Psoas muscle (tissue), 8 donors: ENCODE data around the gene HMGB3. TPM values are rescaled to one million over a fixed set of nuclear protein-coding genes. Genes with fewer than 3 reads are reported as not detected.

Experiments
- ATAC-seq, 4 donors: fragments of 200-7000 bp; cut with Tn5 transposase; one replicate each; pipeline ENCODE4 v1.9.1; 2020; ENCODE audit warnings: moderate library complexity in 3 of 4, mild to moderate bottlenecking in 2 of 4
- DNase-seq, 2 donors: peaks; one replicate each; pipeline ENCODE4 v3.0.0-alpha.2; 2020
- H3K27ac ChIP-seq: fragments of 200-600 bp; one replicate; pipeline ENCODE4 v1.8.0; 2022
- H3K27me3 ChIP-seq, 3 donors: fragments of 200-600 bp in 1 of 3; one replicate each; pipeline versions ENCODE4 v1.6.1 to v1.8.0; 2013 to 2022; ENCODE audit warnings: low read length in 2 of 3, mild to moderate bottlenecking in 2 of 3, moderate library complexity in 1 of 3; ENCODE audit not compliant: insufficient read depth in 3 of 3
- H3K36me3 ChIP-seq, 2 donors: fragments of 200-600 bp in 1 of 2; one replicate each; pipeline versions ENCODE4 v1.6.1 to v1.8.0; 2013 to 2022; ENCODE audit warnings: low read depth in 1 of 2, mild to moderate bottlenecking in 1 of 2, moderate library complexity in 1 of 2; ENCODE audit not compliant: insufficient read depth in 1 of 2
- H3K4me1 ChIP-seq: fragments of 200-600 bp; one replicate; pipeline ENCODE4 v1.8.0; 2022
- H3K4me3 ChIP-seq: fragments of 200-600 bp; one replicate; pipeline ENCODE4 v1.8.0; 2022; ENCODE audit warnings: mild to moderate bottlenecking
- H3K9me3 ChIP-seq: fragments of 200-600 bp; one replicate; pipeline ENCODE4 v1.8.0; 2022
- CTCF ChIP-seq: fragments of 200-600 bp; IDR thresholded peaks from one replicate; pipeline ENCODE4 v1.8.0; 2022; ENCODE audit warnings: antibody characterized with exemption
- WGBS, 3 donors: extraction: QIAGEN DNeasy Blood & Tissue Kit; methylation state at CpG; one replicate each; pipeline versions ENCODE4 v1.1.6 to v1.1.7; 2013; 5-methylcytosine and 5-hydroxymethylcytosine counted together
- intact Hi-C, 2 donors: fragments of 100-400 bp; cut with DNase I; formaldehyde crosslinking; loops; one replicate each; pipeline versions ENCODE4 v1.11.0 to v1.14.2; 2022
- polyA plus RNA-seq, 3 donors: library from polyadenylated mRNA; stranded (reverse); fragments of 200-250 nt; gene quantifications; one replicate each; pipeline ENCODE4 v1.2.3, GENCODE V29; 2013
- total RNA-seq, 4 donors: library from RNA; stranded (reverse); fragmentation: NEBNext Ultra II Directional in 2 of 4; extraction: Animal tissue kit (Norgen Biotek cat#: 25700) in 2 of 4; gene quantifications; one replicate each; pipeline versions ENCODE4 v1.2.1 to v1.2.4, GENCODE V29; 2021 to 2023
- donor health status: healthy with polysubstance abuse.
- donor health status: DM: no; HTN: no; CAD: no; lungs with moderate emphysema.
- donor health status: Bipolar disorder and iron deficiency.
- donor health status: healthy.
- donor health status: DM: yes; HTN: yes; CAD: no.
- donor health status: DM: no; HTN: no; CAD: no.
- donor health status: DM: no; HTN: no; CAD: no.
- donor health status: DM: yes; HTN: yes; CAD: no.

The HMGB3 gene
- total and polyA plus RNA-seq, 7 donors: 14.1 to 108 (median 36.6) TPM

GRCh38 chrX:150936556-150936955, 46.6 kb upstream of the HMGB3 start:
- ATAC-seq (no peak), DNase-seq (no peak)
- Histone ChIP-seq H3K27me3 (peaks cover 0 to 7% (median 0%) of the 10 kb centered on the region in 3 donors), H3K4me1 (no peaks in the 10 kb centered on the region), H3K4me3 (no peak overlapping the region), H3K9me3 (no peaks in the 10 kb centered on the region), H3K27ac (no peak overlapping the region), H3K36me3 (no peaks in the 10 kb centered on the region)
- 31 to 40% (median 33%) methylated on average over 6 of the region's 6 CpGs for WGBS, 3 donors
- intact Hi-C loops: no loop called here
- TF ChIP-seq CTCF: no peak

GRCh38 chrX:150940844-150941495, 42.2 kb upstream of the HMGB3 start:
- DNase-seq (no peak), ATAC-seq (no peak)
- no peaks in the 10 kb centered on the region for H3K27me3 ChIP-seq
- H3K36me3 ChIP-seq: no peaks in the 10 kb centered on the region
- no peak overlapping the region for H3K27ac ChIP-seq
- no peak for TF ChIP-seq CTCF
- intact Hi-C loops: no loop called here
- no peaks in the 10 kb centered on the region for H3K4me1 ChIP-seq
- H3K4me3 ChIP-seq: no peak overlapping the region
- 68 to 73% (median 70%) methylated on average over 9 of the region's 9 CpGs for WGBS, 3 donors
- H3K9me3 ChIP-seq: no peaks in the 10 kb centered on the region

GRCh38 chrX:150941580-150941979, 41.6 kb upstream of the HMGB3 start:
- WGBS, 3 donors: 34 to 67% (median 51%) methylated on average over 2 of the region's 2 CpGs
- Histone ChIP-seq H3K27me3 (no peaks in the 10 kb centered on the region), H3K4me1 (no peaks in the 10 kb centered on the region), H3K27ac (no peak overlapping the region), H3K4me3 (no peak overlapping the region), H3K36me3 (no peaks in the 10 kb centered on the region), H3K9me3 (no peaks in the 10 kb centered on the region)
- intact Hi-C loops: no loop called here
- no peak for TF ChIP-seq CTCF
- no peak for ATAC-seq
- DNase-seq: no peak

- no peak overlapping the region for H3K4me3 ChIP-seq
- no peaks in the 10 kb centered on the region for H3K27me3 ChIP-seq
- ATAC-seq: no peak
- no peak for TF ChIP-seq CTCF
- 65 to 76% (median 74%) methylated on average over 9 of the region's 9 CpGs for WGBS, 3 donors
- no peak for DNase-seq
- H3K36me3 ChIP-seq: no peaks in the 10 kb centered on the region
- intact Hi-C loops: no loop called here
- no peak overlapping the region for H3K27ac ChIP-seq
- no peaks in the 10 kb centered on the region for H3K9me3 ChIP-seq
- no peaks in the 10 kb centered on the region for H3K4me1 ChIP-seq
Observed at GRCh38 chrX:150942942-150943594, 40.1 kb upstream of the HMGB3 start.
